Activated naive CD8-positive, alpha-beta T cell treated with anti-CD3 and anti-CD28 coated beads, Interleukin-2, amount 10 ng/mL, durations not matched to agents 7 days and 5 days (primary cell): Measurements from ENCODE around the gene ZMYND10. TPM values are rescaled to one million over a fixed set of nuclear protein-coding genes. Genes with fewer than 3 reads are reported as not detected.

ENCODE experiments used
- ATAC-seq: fragments of 150-1000 bp; cut with Tn5 transposase; one replicate; pipeline ENCODE4 v1.10.0; 2021; ENCODE audit warnings: low read depth, moderate library complexity
- POLR2A ChIA-PET: fragments of 350-600 bp; sonication (Branson Sonifier 250); formaldehyde crosslinking; loops from one replicate; lab custom pipeline; 2021; ENCODE audit warnings: antibody characterized with exemption; lab: Charles Lee
- DNase-seq: peaks from one replicate; pipeline ENCODE4 v3.0.0; 2021
- H3K27ac Mint-ChIP-seq: one replicate; pipeline ENCODE4 v1.8.0; 2022; ENCODE audit warnings: mild to moderate bottlenecking, mixed read lengths
- H3K27me3 Mint-ChIP-seq: one replicate; pipeline ENCODE4 v1.8.0; 2022; ENCODE audit warnings: mild to moderate bottlenecking, moderate library complexity, mixed read lengths
- H3K36me3 Mint-ChIP-seq: one replicate; pipeline ENCODE4 v1.8.0; 2021; ENCODE audit warnings: mild to moderate bottlenecking, mixed read lengths
- H3K4me1 Mint-ChIP-seq: one replicate; pipeline ENCODE4 v1.8.0; 2021; ENCODE audit warnings: mixed read lengths
- H3K4me3 Mint-ChIP-seq: one replicate; pipeline ENCODE4 v1.8.0; 2022; ENCODE audit warnings: mild to moderate bottlenecking, moderate library complexity, mixed read lengths
- H3K9me3 Mint-ChIP-seq: one replicate; pipeline ENCODE4 v1.8.0; 2021; ENCODE audit warnings: mixed read lengths
- total RNA-seq, 2 experiments: library from RNA; stranded (reverse); gene quantifications; one replicate each; pipeline ENCODE4 v1.2.3, GENCODE V29; 2021

The ZMYND10 gene
- total RNA-seq, 2 experiments from 2014 or later, result 2.2 to 2.7 TPM

DNA sequence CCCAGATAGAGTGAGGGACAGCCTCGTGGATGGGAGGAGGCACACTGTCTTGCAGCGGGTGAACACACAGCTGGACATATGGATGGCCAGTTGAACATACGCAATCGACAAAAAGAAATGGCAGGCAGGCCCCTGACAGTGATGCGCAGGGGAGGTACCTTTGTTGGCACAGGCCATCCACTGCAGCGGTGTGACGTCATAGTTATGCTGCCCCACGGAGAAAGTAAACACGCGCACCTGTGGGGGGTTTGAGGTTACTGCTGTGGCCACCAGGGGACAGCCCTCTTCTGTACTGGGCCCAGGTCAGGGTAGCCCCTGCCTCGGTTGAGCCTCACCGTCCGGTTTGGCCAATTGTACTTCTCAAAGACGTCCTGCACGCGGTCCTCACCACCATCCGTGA lies 33.2 kb upstream of the ZMYND10 start:
- POLR2A ChIA-PET, result no interaction called here
- H3K36me3 Mint-ChIP-seq, result no peaks in the 10 kb centered on the region
- no peaks in the 10 kb centered on the region for H3K9me3 Mint-ChIP-seq
- no peak overlapping the region for H3K27ac Mint-ChIP-seq
- no peak for ATAC-seq
- H3K27me3 Mint-ChIP-seq, result no peaks in the 10 kb centered on the region
- no peak overlapping the region for H3K4me3 Mint-ChIP-seq
- DNase-seq, result no peak
- no peaks in the 10 kb centered on the region for H3K4me1 Mint-ChIP-seq

DNA sequence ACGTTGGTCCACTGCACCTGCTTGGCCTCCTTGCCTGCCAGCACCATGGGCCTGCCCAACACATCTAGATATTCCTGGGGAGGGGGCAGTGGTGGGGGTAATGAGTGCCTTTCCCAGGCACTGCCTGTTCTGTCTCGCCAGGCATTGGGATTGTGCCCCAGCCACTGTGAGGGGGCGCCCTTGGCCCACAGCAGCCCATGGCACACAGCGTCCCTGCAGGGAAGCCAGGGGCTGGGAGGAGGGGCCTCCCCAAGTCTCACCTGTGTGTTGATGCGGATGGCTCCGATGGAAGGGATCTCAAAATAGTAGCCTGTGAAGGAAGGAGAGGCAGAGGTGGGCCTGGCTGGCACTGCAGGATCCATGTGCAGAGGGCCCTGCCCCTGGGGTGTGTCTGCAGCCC lies 32.5 kb upstream of the ZMYND10 start:
- ATAC-seq, result no peak
- Mint-ChIP-seq H3K9me3 (no peaks in the 10 kb centered on the region), H3K4me1 (peaks cover 3% of the 10 kb centered on the region), H3K27ac (no peak overlapping the region), H3K4me3 (no peak overlapping the region), H3K36me3 (no peaks in the 10 kb centered on the region), H3K27me3 (peaks cover 1% of the 10 kb centered on the region)
- POLR2A ChIA-PET, result no interaction called here
- no peak for DNase-seq

GRCh38 chr3:50375258-50375931 lies 29.9 kb upstream of the ZMYND10 start:
- Mint-ChIP-seq H3K9me3 (no peaks in the 10 kb centered on the region), H3K4me1 (peaks cover 4% of the 10 kb centered on the region), H3K4me3 (no peak overlapping the region), H3K27ac (no peak overlapping the region), H3K36me3 (no peaks in the 10 kb centered on the region), H3K27me3 (peaks cover 1% of the 10 kb centered on the region)
- peak; percentile 26 for ATAC-seq
- DNase-seq, result no peak
- POLR2A ChIA-PET, result no interaction called here

DNA sequence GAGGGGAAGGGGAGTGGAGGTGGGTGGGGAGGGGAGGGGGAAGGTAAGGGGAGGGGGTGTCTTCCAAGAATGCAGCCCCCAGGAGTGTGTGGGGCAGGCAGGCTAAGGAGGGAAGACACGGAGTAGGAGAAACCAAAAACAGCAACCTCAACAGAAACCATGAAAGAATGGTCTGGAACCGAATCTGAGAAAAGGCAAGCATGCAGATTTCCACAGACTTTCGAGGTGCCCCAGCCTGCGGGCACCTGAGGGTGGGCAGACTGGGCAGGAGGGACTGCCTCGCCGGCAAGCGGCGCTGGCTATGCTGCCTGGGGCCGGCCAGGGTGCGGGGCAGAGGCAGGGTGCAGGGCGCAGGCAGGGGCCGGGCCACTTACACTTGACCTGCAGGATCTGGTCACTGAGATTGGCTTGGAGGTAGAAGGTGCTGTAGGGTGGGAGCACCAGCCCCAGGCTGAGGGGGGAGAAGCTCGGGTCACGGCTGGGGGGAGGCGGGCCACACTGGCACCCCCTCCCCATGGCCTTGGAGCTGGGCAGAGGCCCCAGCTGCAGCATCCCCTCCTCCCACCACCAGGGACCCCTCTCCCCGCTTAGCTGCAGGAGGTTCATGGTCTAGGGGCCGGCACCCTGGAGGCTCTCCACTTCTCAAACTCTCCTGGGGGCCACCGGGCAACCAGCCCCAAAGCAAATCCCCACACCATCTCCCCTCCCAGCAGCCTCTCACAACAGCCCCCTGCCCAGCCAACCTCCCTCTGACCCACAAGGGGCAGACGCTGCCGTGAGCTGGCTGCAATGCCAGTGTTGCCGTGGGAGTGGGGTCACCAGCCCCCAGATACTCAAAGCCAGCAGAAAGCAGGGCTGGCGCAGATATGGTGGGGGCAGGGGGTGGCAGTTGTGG lies 29.1 kb upstream of the ZMYND10 start:
- POLR2A ChIA-PET, result no interaction called here
- Mint-ChIP-seq H3K27ac (no peak overlapping the region), H3K9me3 (no peaks in the 10 kb centered on the region), H3K36me3 (no peaks in the 10 kb centered on the region), H3K27me3 (peaks cover 1% of the 10 kb centered on the region), H3K4me1 (peaks cover 4% of the 10 kb centered on the region), H3K4me3 (no peak overlapping the region)
- no peak for ATAC-seq
- DNase-seq, result no peak

GRCh38 chr3:50373146-50374051 lies 27.9 kb upstream of the ZMYND10 start:
- no peak for ATAC-seq
- H3K9me3 Mint-ChIP-seq, result no peaks in the 10 kb centered on the region
- no peaks in the 10 kb centered on the region for H3K36me3 Mint-ChIP-seq
- H3K27me3 Mint-ChIP-seq, result peaks cover 1% of the 10 kb centered on the region
- no peak overlapping the region for H3K27ac Mint-ChIP-seq
- no peak overlapping the region for H3K4me3 Mint-ChIP-seq
- POLR2A ChIA-PET, result no interaction called here
- peaks cover 6% of the 10 kb centered on the region for H3K4me1 Mint-ChIP-seq
- DNase-seq, result no peak

- no peaks in the 10 kb centered on the region for H3K36me3 Mint-ChIP-seq
- ATAC-seq, result no peak
Observed at GRCh38 chr3:50372349-50372748, 26.8 kb upstream of the ZMYND10 start.

DNA sequence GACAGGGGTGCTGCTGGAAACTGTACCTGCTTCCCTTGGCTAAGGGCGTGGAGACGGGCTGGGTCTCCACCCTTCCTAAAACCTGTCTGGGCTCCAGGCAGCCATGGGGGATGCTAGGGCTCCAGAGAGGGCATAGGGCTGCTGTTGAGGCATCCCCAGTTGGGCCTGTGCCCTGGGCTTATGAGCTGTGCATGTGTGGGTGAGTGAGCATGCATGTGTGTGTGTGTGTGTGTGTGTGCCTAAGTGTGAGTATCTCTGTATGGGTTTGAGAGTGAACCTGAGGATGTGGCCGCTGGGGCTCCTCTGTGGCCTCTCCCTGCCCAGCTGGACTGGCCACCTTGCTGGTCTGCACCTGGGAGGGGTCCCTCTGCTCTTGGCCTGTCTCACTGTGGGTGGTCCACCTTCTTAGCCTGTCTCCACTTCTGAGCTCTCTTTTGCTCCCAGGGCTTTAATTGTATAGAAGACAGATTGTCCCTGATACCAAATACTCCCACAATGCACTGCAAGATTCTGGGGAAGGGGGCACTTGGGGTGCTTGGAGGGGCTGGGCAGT lies 25.7 kb upstream of the ZMYND10 start:
- H3K27ac Mint-ChIP-seq, result no peak overlapping the region
- H3K4me3 Mint-ChIP-seq, result no peak overlapping the region
- peaks cover 6% of the 10 kb centered on the region for H3K4me1 Mint-ChIP-seq

More at GRCh38 chr3:50372349-50372748, 26.8 kb upstream of the ZMYND10 start:
- Mint-ChIP-seq H3K9me3 (no peaks in the 10 kb centered on the region), H3K4me3 (no peak overlapping the region), H3K27me3 (peaks cover 1% of the 10 kb centered on the region), H3K4me1 (peaks cover 6% of the 10 kb centered on the region), H3K27ac (no peak overlapping the region)
- DNase-seq, result no peak
- POLR2A ChIA-PET, result no interaction called here

DNA sequence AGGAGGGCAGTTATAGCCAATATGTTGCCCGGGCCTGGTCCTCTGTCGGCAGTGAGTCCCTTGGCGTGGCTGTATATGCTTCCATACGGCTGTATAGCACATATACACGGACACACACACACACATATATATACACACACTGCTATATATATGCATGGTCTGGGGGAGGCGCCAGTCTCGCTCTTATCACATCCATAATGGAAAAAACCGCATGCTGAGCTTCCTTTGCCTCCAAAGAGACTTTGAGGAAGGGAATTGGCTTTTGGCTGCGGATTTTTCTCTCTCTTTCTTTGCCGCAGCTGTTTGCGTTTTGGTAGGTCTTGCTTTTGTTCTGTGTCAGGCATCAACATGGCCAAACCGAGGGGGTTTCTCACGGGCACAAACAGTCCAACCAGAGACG lies 25.1 kb upstream of the ZMYND10 start:
- peaks cover 1% of the 10 kb centered on the region for H3K27me3 Mint-ChIP-seq
- no peak overlapping the region for H3K27ac Mint-ChIP-seq
- H3K4me3 Mint-ChIP-seq, result no peak overlapping the region
- POLR2A ChIA-PET, result no interaction called here
- no peaks in the 10 kb centered on the region for H3K9me3 Mint-ChIP-seq
- DNase-seq (no peak), ATAC-seq (no peak)
- H3K4me1 Mint-ChIP-seq, result peaks cover 9% of the 10 kb centered on the region
- no peaks in the 10 kb centered on the region for H3K36me3 Mint-ChIP-seq

More for the DNA sequence above, 25.7 kb upstream of the ZMYND10 start:
- no peaks in the 10 kb centered on the region for H3K9me3 Mint-ChIP-seq
- no peak for ATAC-seq
- POLR2A ChIA-PET, result no interaction called here
- H3K27me3 Mint-ChIP-seq, result peaks cover 1% of the 10 kb centered on the region
- no peak for DNase-seq
- no peaks in the 10 kb centered on the region for H3K36me3 Mint-ChIP-seq

- Mint-ChIP-seq H3K36me3 (no peaks in the 10 kb centered on the region), H3K4me1 (peaks cover 9% of the 10 kb centered on the region), H3K4me3 (no peak overlapping the region), H3K27me3 (peaks cover 1% of the 10 kb centered on the region), H3K27ac (no peak overlapping the region), H3K9me3 (no peaks in the 10 kb centered on the region)
- ATAC-seq (no peak), DNase-seq (no peak)
- POLR2A ChIA-PET, result no interaction called here
Observed at GRCh38 chr3:50369012-50369670, 23.6 kb upstream of the ZMYND10 start.

DNA sequence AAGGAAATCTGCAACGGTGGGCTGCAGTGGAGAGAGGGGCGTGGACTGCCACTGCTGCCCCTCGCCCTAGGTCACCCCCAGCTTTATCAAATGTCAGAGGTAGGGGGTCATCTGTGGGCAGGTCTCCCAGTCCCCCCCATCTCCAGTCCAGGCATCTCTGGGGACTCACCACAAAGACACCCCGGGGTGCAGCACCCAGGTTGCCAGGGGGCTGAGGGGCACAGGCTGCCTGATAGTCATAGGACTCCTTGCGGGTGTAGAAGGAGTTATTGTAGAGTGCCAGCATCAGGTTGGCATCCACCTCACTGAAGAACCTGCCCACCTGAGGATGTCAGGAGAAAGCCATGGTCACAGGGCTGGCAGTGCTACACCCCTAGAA lies 20.3 kb upstream of the ZMYND10 start:
- Mint-ChIP-seq H3K4me1 (peaks cover 5% of the 10 kb centered on the region), H3K27ac (peak overlapping the region; percentile 86), H3K36me3 (no peaks in the 10 kb centered on the region), H3K27me3 (no peaks in the 10 kb centered on the region), H3K9me3 (no peaks in the 10 kb centered on the region), H3K4me3 (peak overlapping the region; percentile 83)
- POLR2A ChIA-PET, result interaction anchor here (0.6 to 1.2 kb wide), 5 partner anchors 12 to 201 kb away, joined by 3 to 9 read pairs (median 6); partner anchors contain the start of genes C3orf18 and RASSF1
- DNase-seq (no peak), ATAC-seq (no peak)

DNA sequence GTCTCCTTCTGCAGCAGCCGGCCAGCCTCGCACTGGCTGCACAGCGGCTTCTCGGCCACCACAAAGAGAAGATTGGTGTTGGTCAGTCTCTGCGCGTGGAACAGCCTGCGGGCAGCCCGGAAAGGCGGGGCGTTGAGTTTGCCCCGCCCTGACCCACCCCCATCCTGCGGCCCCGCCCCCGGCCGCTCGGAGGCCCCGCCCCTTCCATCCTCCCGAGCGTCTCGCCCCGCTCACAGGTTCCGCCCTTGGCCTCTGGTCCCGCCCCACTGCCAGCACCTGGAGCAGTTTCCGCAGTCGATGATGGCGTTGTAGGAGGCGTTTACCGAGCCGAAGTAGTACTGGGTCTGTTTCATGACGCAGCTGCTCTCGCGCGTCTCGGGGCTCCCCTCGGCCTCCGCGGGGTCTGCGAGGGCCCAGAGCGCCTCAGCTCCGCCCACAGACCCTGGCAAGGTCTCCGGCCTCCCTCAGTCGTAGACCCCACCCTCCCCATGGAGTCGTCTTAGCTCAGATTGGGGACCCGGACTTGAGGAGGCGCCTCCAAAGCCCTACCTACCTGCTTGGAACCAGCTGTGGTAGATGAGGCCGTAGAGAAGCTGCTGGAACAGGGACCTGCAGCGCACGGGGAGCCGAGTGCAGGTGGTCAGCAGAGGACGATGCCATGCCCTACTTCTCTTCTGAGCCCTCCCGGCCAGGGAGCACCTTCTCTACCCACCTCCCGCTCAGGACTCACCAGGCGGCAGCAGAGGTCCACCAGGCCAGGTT lies 19.7 kb upstream of the ZMYND10 start:
- peak; percentile 99 for ATAC-seq
- DNase-seq, result peak; percentile 93
- Mint-ChIP-seq H3K4me3 (peak overlapping the region; percentile 83), H3K27ac (peak overlapping the region; percentile 86), H3K4me1 (peaks cover 5% of the 10 kb centered on the region), H3K27me3 (no peaks in the 10 kb centered on the region), H3K36me3 (no peaks in the 10 kb centered on the region), H3K9me3 (no peaks in the 10 kb centered on the region)
- POLR2A ChIA-PET, result interaction anchor here (0.6 to 2.1 kb wide), 7 partner anchors 11 to 246 kb away, joined by 3 to 15 read pairs (median 6); partner anchors contain the start of genes C3orf18, CISH, CYB561D2 and NPRL2
